ENCODE measurements around the gene ATP13A3.

Gene ATP13A3

GRCh38 chr3:194369522-194370279, 117.1 kb downstream of the ATP13A3 start, which contains the start of gene LRRC15:
TSS of gene LRRC15 (minus strand) at chr3:194369743. CDS start at chr3:194361043, 8,700 bp downstream.
- no peak within 1 kb of the TSS for H3K9ac ChIP-seq (ENCODE audit: low read depth, low read length)
- peaks cover 7% of the 10 kb centered on the region; the same call in 1 of the 2 replicates for H3K4me1 ChIP-seq (ENCODE audit: control insufficient read depth, insufficient read depth, low read length)
- H3K27ac ChIP-seq (ENCODE audit: low read depth, low read length): no peak within 1 kb of the TSS
- H3K4me3 ChIP-seq (ENCODE audit: low read depth, low read length): peak within 1 kb of the TSS; percentile 33; the same call in 1 of the 2 replicates
- no peaks in the 10 kb centered on the region for H3K9me3 ChIP-seq (ENCODE audit: control insufficient read depth, insufficient read depth, low read length)
- H3K36me3 ChIP-seq (ENCODE audit: control insufficient read depth, insufficient read depth, low read length): no peaks in the 10 kb centered on the region
- H3K27me3 ChIP-seq (ENCODE audit: control insufficient read depth, insufficient read depth, low read length): peaks cover 16% of the 10 kb centered on the region

- Histone ChIP-seq H3K9ac (ENCODE audit: low read depth, low read length) (no peak overlapping the region), H3K27ac (ENCODE audit: low read depth, low read length) (no peak overlapping the region), H3K36me3 (ENCODE audit: control insufficient read depth, insufficient read depth, low read length) (no peaks in the 10 kb centered on the region), H3K4me1 (ENCODE audit: control insufficient read depth, insufficient read depth, low read length) (peaks cover 7% of the 10 kb centered on the region; the same call in 1 of the 2 replicates), H3K9me3 (ENCODE audit: control insufficient read depth, insufficient read depth, low read length) (no peaks in the 10 kb centered on the region), H3K4me3 (ENCODE audit: low read depth, low read length) (no peak overlapping the region), H3K27me3 (ENCODE audit: control insufficient read depth, insufficient read depth, low read length) (peaks cover 16% of the 10 kb centered on the region)
Observed at GRCh38 chr3:194368918-194369317, 117.9 kb downstream of the ATP13A3 start.

- H3K27ac ChIP-seq (ENCODE audit: low read depth, low read length): no peak overlapping the region
- H3K4me1 ChIP-seq (ENCODE audit: control insufficient read depth, insufficient read depth, low read length): peaks cover 7% of the 10 kb centered on the region; the same call in 1 of the 2 replicates
- H3K4me3 ChIP-seq (ENCODE audit: low read depth, low read length): no peak overlapping the region
- no peaks in the 10 kb centered on the region for H3K9me3 ChIP-seq (ENCODE audit: control insufficient read depth, insufficient read depth, low read length)
- H3K27me3 ChIP-seq (ENCODE audit: control insufficient read depth, insufficient read depth, low read length): peaks cover 16% of the 10 kb centered on the region
- no peak overlapping the region for H3K9ac ChIP-seq (ENCODE audit: low read depth, low read length)
- no peaks in the 10 kb centered on the region for H3K36me3 ChIP-seq (ENCODE audit: control insufficient read depth, insufficient read depth, low read length)
Observed at GRCh38 chr3:194367992-194368841, 118.6 kb downstream of the ATP13A3 start.

GRCh38 chr3:194365978-194366490, 120.8 kb downstream of the ATP13A3 start:
- no peaks in the 10 kb centered on the region for H3K9me3 ChIP-seq (ENCODE audit: control insufficient read depth, insufficient read depth, low read length)
- no peaks in the 10 kb centered on the region for H3K36me3 ChIP-seq (ENCODE audit: control insufficient read depth, insufficient read depth, low read length)
- peaks cover 7% of the 10 kb centered on the region; the same call in 1 of the 2 replicates for H3K4me1 ChIP-seq (ENCODE audit: control insufficient read depth, insufficient read depth, low read length)
- H3K27me3 ChIP-seq (ENCODE audit: control insufficient read depth, insufficient read depth, low read length): peaks cover 16% of the 10 kb centered on the region
- no peak overlapping the region for H3K4me3 ChIP-seq (ENCODE audit: low read depth, low read length)
- H3K27ac ChIP-seq (ENCODE audit: low read depth, low read length): no peak overlapping the region
- no peak overlapping the region for H3K9ac ChIP-seq (ENCODE audit: low read depth, low read length)

- Histone ChIP-seq H3K36me3 (ENCODE audit: control insufficient read depth, insufficient read depth, low read length) (no peaks in the 10 kb centered on the region), H3K27ac (ENCODE audit: low read depth, low read length) (no peak overlapping the region), H3K9me3 (ENCODE audit: control insufficient read depth, insufficient read depth, low read length) (no peaks in the 10 kb centered on the region), H3K27me3 (ENCODE audit: control insufficient read depth, insufficient read depth, low read length) (peaks cover 16% of the 10 kb centered on the region), H3K4me1 (ENCODE audit: control insufficient read depth, insufficient read depth, low read length) (peaks cover 7% of the 10 kb centered on the region; the same call in 1 of the 2 replicates), H3K4me3 (ENCODE audit: low read depth, low read length) (no peak overlapping the region), H3K9ac (ENCODE audit: low read depth, low read length) (no peak overlapping the region)
Observed at GRCh38 chr3:194365526-194365925, 121.3 kb downstream of the ATP13A3 start.

- H3K27ac ChIP-seq (ENCODE audit: low read depth, low read length): no peak overlapping the region
- no peaks in the 10 kb centered on the region for H3K9me3 ChIP-seq (ENCODE audit: control insufficient read depth, insufficient read depth, low read length)
- peaks cover 16% of the 10 kb centered on the region for H3K27me3 ChIP-seq (ENCODE audit: control insufficient read depth, insufficient read depth, low read length)
Observed at GRCh38 chr3:194364652-194365434, 122.0 kb downstream of the ATP13A3 start.

GRCh38 chr3:194364314-194364651, 122.5 kb downstream of the ATP13A3 start:
- Histone ChIP-seq H3K27me3 (ENCODE audit: control insufficient read depth, insufficient read depth, low read length) (peaks cover 11% of the 10 kb centered on the region), H3K4me1 (ENCODE audit: control insufficient read depth, insufficient read depth, low read length) (peaks cover under 1% of the 10 kb centered on the region; the same call in 1 of the 2 replicates), H3K9ac (ENCODE audit: low read depth, low read length) (no peak overlapping the region), H3K36me3 (ENCODE audit: control insufficient read depth, insufficient read depth, low read length) (no peaks in the 10 kb centered on the region), H3K4me3 (ENCODE audit: low read depth, low read length) (no peak overlapping the region), H3K9me3 (ENCODE audit: control insufficient read depth, insufficient read depth, low read length) (no peaks in the 10 kb centered on the region), H3K27ac (ENCODE audit: low read depth, low read length) (no peak overlapping the region)

More at GRCh38 chr3:194364652-194365434, 122.0 kb downstream of the ATP13A3 start:
- no peaks in the 10 kb centered on the region for H3K36me3 ChIP-seq (ENCODE audit: control insufficient read depth, insufficient read depth, low read length)
- H3K9ac ChIP-seq (ENCODE audit: low read depth, low read length): no peak overlapping the region
- no peak overlapping the region for H3K4me3 ChIP-seq (ENCODE audit: low read depth, low read length)
- H3K4me1 ChIP-seq (ENCODE audit: control insufficient read depth, insufficient read depth, low read length): peaks cover 6% of the 10 kb centered on the region; the same call in 1 of the 2 replicates

GRCh38 chr3:194360568-194360967, 126.2 kb downstream of the ATP13A3 start:
- H3K27ac ChIP-seq (ENCODE audit: low read depth, low read length): no peak overlapping the region

GRCh38 chr3:194357681-194358080, 129.1 kb downstream of the ATP13A3 start:
- no peaks in the 10 kb centered on the region; the same call in 1 of the 2 replicates for H3K27me3 ChIP-seq (ENCODE audit: control insufficient read depth, insufficient read depth, low read length)

More at GRCh38 chr3:194360568-194360967, 126.2 kb downstream of the ATP13A3 start:
- Histone ChIP-seq H3K9ac (ENCODE audit: low read depth, low read length) (no peak overlapping the region), H3K4me3 (ENCODE audit: low read depth, low read length) (no peak overlapping the region), H3K36me3 (ENCODE audit: control insufficient read depth, insufficient read depth, low read length) (no peaks in the 10 kb centered on the region), H3K4me1 (ENCODE audit: control insufficient read depth, insufficient read depth, low read length) (no peaks in the 10 kb centered on the region), H3K27me3 (ENCODE audit: control insufficient read depth, insufficient read depth, low read length) (no peaks in the 10 kb centered on the region), H3K9me3 (ENCODE audit: control insufficient read depth, insufficient read depth, low read length) (no peaks in the 10 kb centered on the region)

GRCh38 chr3:194355379-194355778, 131.4 kb downstream of the ATP13A3 start:
- Histone ChIP-seq H3K9me3 (ENCODE audit: control insufficient read depth, insufficient read depth, low read length) (no peaks in the 10 kb centered on the region), H3K9ac (ENCODE audit: low read depth, low read length) (no peak overlapping the region), H3K27ac (ENCODE audit: low read depth, low read length) (no peak overlapping the region), H3K4me3 (ENCODE audit: low read depth, low read length) (no peak overlapping the region), H3K4me1 (ENCODE audit: control insufficient read depth, insufficient read depth, low read length) (no peaks in the 10 kb centered on the region), H3K36me3 (ENCODE audit: control insufficient read depth, insufficient read depth, low read length) (no peaks in the 10 kb centered on the region), H3K27me3 (ENCODE audit: control insufficient read depth, insufficient read depth, low read length) (no peaks in the 10 kb centered on the region; the same call in 1 of the 2 replicates)

More at GRCh38 chr3:194357681-194358080, 129.1 kb downstream of the ATP13A3 start:
- H3K4me1 ChIP-seq (ENCODE audit: control insufficient read depth, insufficient read depth, low read length): no peaks in the 10 kb centered on the region
- H3K36me3 ChIP-seq (ENCODE audit: control insufficient read depth, insufficient read depth, low read length): no peaks in the 10 kb centered on the region
- no peak overlapping the region for H3K27ac ChIP-seq (ENCODE audit: low read depth, low read length)
- H3K9me3 ChIP-seq (ENCODE audit: control insufficient read depth, insufficient read depth, low read length): no peaks in the 10 kb centered on the region
- H3K9ac ChIP-seq (ENCODE audit: low read depth, low read length): no peak overlapping the region
- H3K4me3 ChIP-seq (ENCODE audit: low read depth, low read length): no peak overlapping the region

Data from HUES48 (cell line).